ENCODE measurements around the gene SH3TC1. TPM values are rescaled to one million over a fixed set of nuclear protein-coding genes. Genes with fewer than 3 reads are reported as not detected.

The SH3TC1 gene
- total RNA-seq, 1 donor from 2014 or later = 1.2 TPM

DNA sequence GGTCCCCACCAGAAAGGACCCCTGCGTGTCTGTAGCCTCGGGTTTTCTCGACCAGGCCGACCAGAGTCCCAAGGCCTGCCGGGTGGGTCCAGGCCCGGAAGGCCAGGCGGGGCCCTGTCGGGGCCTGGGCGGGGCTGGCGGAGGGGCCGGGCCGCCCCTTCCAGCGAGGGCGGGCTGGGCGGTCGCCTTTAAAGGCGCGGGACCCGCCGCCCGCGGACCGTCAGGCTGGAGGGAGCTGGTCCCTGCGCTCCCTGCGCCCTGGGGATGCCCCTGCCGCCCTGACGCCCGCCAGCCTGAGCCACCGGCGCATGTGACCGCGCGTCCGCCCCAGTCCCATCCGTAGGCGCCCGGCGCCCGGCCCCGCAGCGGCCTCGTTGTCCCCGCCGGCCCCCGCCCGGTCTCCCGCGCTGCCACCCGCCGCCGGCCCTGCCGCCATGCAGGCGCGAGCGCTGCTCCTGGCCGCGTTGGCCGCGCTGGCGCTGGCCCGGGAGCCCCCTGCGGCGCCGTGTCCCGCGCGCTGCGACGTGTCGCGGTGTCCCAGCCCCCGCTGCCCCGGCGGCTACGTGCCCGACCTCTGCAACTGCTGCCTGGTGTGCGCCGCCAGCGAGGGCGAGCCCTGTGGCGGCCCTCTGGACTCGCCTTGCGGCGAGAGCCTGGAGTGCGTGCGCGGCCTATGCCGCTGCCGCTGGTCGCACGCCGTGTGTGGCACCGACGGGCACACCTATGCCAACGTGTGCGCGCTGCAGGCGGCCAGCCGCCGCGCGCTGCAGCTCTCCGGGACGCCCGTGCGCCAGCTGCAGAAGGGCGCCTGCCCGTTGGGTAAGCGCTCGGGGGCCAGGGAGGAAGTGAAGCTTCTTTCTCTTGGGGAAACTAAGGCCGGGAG is 70.7 kb downstream of the SH3TC1 start, which contains the start of gene HTRA3:
TSS of gene HTRA3 (plus strand) at position 220 of the 883 bp plus-strand sequence. CDS start at position 435, 215 bp downstream.
- Mint-ChIP-seq H3K9me3 (ENCODE audit: unreplicated experiment) (no peaks in the 10 kb centered on the region), H3K4me3 (ENCODE audit: unreplicated experiment) (peak within 1 kb of the TSS; percentile 81), H3K4me1 (ENCODE audit: low read depth, unreplicated experiment) (peaks cover 9% of the 10 kb centered on the region), H3K27ac (ENCODE audit: unreplicated experiment) (peak within 1 kb of the TSS; percentile 26), H3K36me3 (ENCODE audit: low read depth, unreplicated experiment) (peaks cover 4% of the 10 kb centered on the region), H3K27me3 (ENCODE audit: low read depth, unreplicated experiment) (peaks cover 35% of the 10 kb centered on the region)
- Histone ChIP-seq H4K20me1 (ENCODE audit: insufficient read depth, low read length) (no peaks in the 10 kb centered on the region), H2AFZ (ENCODE audit: low read depth, low read length) (peak within 1 kb of the TSS; percentile 56), H3K9ac (ENCODE audit: low read length) (peak within 1 kb of the TSS; percentile 46), H3K9me3 (ENCODE audit: insufficient read depth, low read depth, low read length) (no peaks in the 10 kb centered on the region), H3K79me2 (ENCODE audit: insufficient read depth, low read length) (no peaks in the 10 kb centered on the region), H3K4me1 (ENCODE audit: insufficient read depth, low read length) (peaks cover 10% of the 10 kb centered on the region), H3K4me2 (ENCODE audit: low read length) (peak within 1 kb of the TSS; percentile 84), H3K4me3 (ENCODE audit: insufficient read depth, low read depth, low read length) (peak within 1 kb of the TSS; percentile 33), H3K27ac (ENCODE audit: low read depth, low read length) (no peak within 1 kb of the TSS), H3K27me3 (ENCODE audit: insufficient read depth, low read length) (peaks cover 24% of the 10 kb centered on the region), H3K36me3 (ENCODE audit: insufficient read depth, low read length) (no peaks in the 10 kb centered on the region)
- no peak for FAIRE-seq
- TF ChIP-seq CTCF (IDR thresholded peaks at IDR 0.05; ENCODE audit: insufficient read depth, low read depth, low read length) = no peak
- peak; percentile 59 for TF ChIP-seq EZH2 (IDR thresholded peaks at IDR 0.05; ENCODE audit: insufficient read depth, low read length)
- DNase-seq (ENCODE audit: low read depth) = no peak

GRCh38 chr4:8270418-8270771 is 71.3 kb downstream of the SH3TC1 start:
- FAIRE-seq (no peak), DNase-seq (ENCODE audit: low read depth) (no peak)
- peak overlapping the region; percentile 84 for H3K4me2 ChIP-seq (ENCODE audit: low read length)
- H3K9me3 Mint-ChIP-seq (ENCODE audit: unreplicated experiment) = no peaks in the 10 kb centered on the region
- H3K4me3 ChIP-seq (ENCODE audit: insufficient read depth, low read depth, low read length) = no peak overlapping the region
- H3K27ac ChIP-seq (ENCODE audit: low read depth, low read length) = no peak overlapping the region
- no peak overlapping the region for H3K27ac Mint-ChIP-seq (ENCODE audit: unreplicated experiment)
- H3K4me3 Mint-ChIP-seq (ENCODE audit: unreplicated experiment) = peak overlapping the region; percentile 81
- peaks cover 34% of the 10 kb centered on the region for H3K27me3 Mint-ChIP-seq (ENCODE audit: low read depth, unreplicated experiment)
- no peaks in the 10 kb centered on the region for H3K79me2 ChIP-seq (ENCODE audit: insufficient read depth, low read length)
- peaks cover 14% of the 10 kb centered on the region for H3K4me1 ChIP-seq (ENCODE audit: insufficient read depth, low read length)
- H3K27me3 ChIP-seq (ENCODE audit: insufficient read depth, low read length) = peaks cover 24% of the 10 kb centered on the region
- TF ChIP-seq CTCF (IDR thresholded peaks at IDR 0.05; ENCODE audit: insufficient read depth, low read depth, low read length) (no peak), EZH2 (IDR thresholded peaks at IDR 0.05; ENCODE audit: insufficient read depth, low read length) (no peak)
- H3K9ac ChIP-seq (ENCODE audit: low read length) = no peak overlapping the region
- H3K36me3 ChIP-seq (ENCODE audit: insufficient read depth, low read length) = no peaks in the 10 kb centered on the region
- H2AFZ ChIP-seq (ENCODE audit: low read depth, low read length) = no peak overlapping the region
- no peaks in the 10 kb centered on the region for H3K9me3 ChIP-seq (ENCODE audit: insufficient read depth, low read depth, low read length)
- peaks cover 4% of the 10 kb centered on the region for H3K36me3 Mint-ChIP-seq (ENCODE audit: low read depth, unreplicated experiment)
- H3K4me1 Mint-ChIP-seq (ENCODE audit: low read depth, unreplicated experiment) = peaks cover 9% of the 10 kb centered on the region
- no peaks in the 10 kb centered on the region for H4K20me1 ChIP-seq (ENCODE audit: insufficient read depth, low read length)
